ENCODE measurements around the gene DTNBP1.

Gene DTNBP1

GRCh38 chr6:15474196-15474595 is 188.6 kb downstream of the DTNBP1 start:
- no peak for DNase-seq

- no peak for DNase-seq
These were observed 189.1 kb downstream of the DTNBP1 start for GRCh38 chr6:15473741-15474161.

GRCh38 chr6:15473174-15473573 is 189.7 kb downstream of the DTNBP1 start:
- no peak for DNase-seq
